CD14-positive monocyte (primary cell): ENCODE measurements around the gene FOXK2. TPM values are rescaled to one million over a fixed set of nuclear protein-coding genes. Genes with fewer than 3 reads are reported as not detected.
A peak's percentile ranks its signal among the peaks of the same experiment; 100 is the strongest.

ENCODE experiments used
- DNase-seq, 3 donors: peaks; one replicate each; pipeline ENCODE4 v3.0.0-alpha.2; 2011 to 2022
- H2AFZ ChIP-seq: 2 replicates; pipeline ENCODE4 v1.6.0; 2012; ENCODE audit warnings: mild to moderate bottlenecking, low read depth, low read length, inconsistent platforms; ENCODE audit not compliant: insufficient read depth, poor library complexity, severe bottlenecking
- H3K27ac ChIP-seq, 2 donors: 1 replicate in 1 of 2; 2 replicates in 1 of 2; pipeline ENCODE4 v1.5.1; 2012 to 2013; ENCODE audit warnings: low read length in 2 of 2, control low read depth in 1 of 2, inconsistent platforms in 1 of 2, low read depth in 1 of 2, mild to moderate bottlenecking in 1 of 2
- H3K27me3 ChIP-seq, 2 donors: one replicate each; pipeline versions ENCODE4 v1.6.0 to v1.6.1; 2011 to 2013; ENCODE audit warnings: low read length in 2 of 2; ENCODE audit not compliant: control insufficient read depth in 2 of 2, insufficient read depth in 2 of 2
- H3K36me3 ChIP-seq, 2 donors: replicated peaks in 1 of 2; 1 replicate in 1 of 2; 2 replicates in 1 of 2; pipeline versions ENCODE4 v1.5.1 to v1.6.1; 2012 to 2013; ENCODE audit warnings: low read length in 2 of 2, control low read depth in 1 of 2, inconsistent platforms in 1 of 2, mild to moderate bottlenecking in 1 of 2; ENCODE audit not compliant: insufficient read depth in 2 of 2, control insufficient read depth in 1 of 2
- H3K4me1 ChIP-seq, 2 donors: 1 replicate in 1 of 2; 2 replicates in 1 of 2; pipeline versions ENCODE4 v1.5.1 to v1.6.1; 2012 to 2013; ENCODE audit warnings: low read length in 2 of 2, control low read depth in 1 of 2, inconsistent platforms in 1 of 2, mild to moderate bottlenecking in 1 of 2, moderate library complexity in 1 of 2; ENCODE audit not compliant: insufficient read depth in 2 of 2, control insufficient read depth in 1 of 2
- H3K4me2 ChIP-seq: replicated peaks from 2 replicates; pipeline ENCODE3; 2012; ENCODE audit warnings: low read length, moderate library complexity, mild to moderate bottlenecking; ENCODE audit not compliant: poor library complexity, severe bottlenecking; ENCODE audit errors: extremely low read depth
- H3K4me3 ChIP-seq, 3 experiments: fragments of 200-600 bp in 1 of 3; sonication (generic) in 1 of 3; replicated peaks in 1 of 3; 1 replicate in 2 of 3; 2 replicates in 1 of 3; pipeline ENCODE4 v1.5.1; 2011 to 2013; ENCODE audit warnings: low read length in 3 of 3, mild to moderate bottlenecking in 3 of 3, control low read depth in 2 of 3, low read depth in 2 of 3, inconsistent platforms in 1 of 3, moderate library complexity in 1 of 3
- H3K79me2 ChIP-seq: 2 replicates; pipeline ENCODE4 v1.6.0; 2012; ENCODE audit warnings: mild to moderate bottlenecking, control low read depth, inconsistent platforms, low read length, moderate library complexity; ENCODE audit not compliant: insufficient read depth
- H3K9ac ChIP-seq: 2 replicates; pipeline ENCODE4 v1.6.0; 2017; ENCODE audit warnings: low read length, mild to moderate bottlenecking; ENCODE audit not compliant: insufficient read depth, poor library complexity, severe bottlenecking
- H3K9me3 ChIP-seq, 2 donors: replicated peaks in 1 of 2; 1 replicate in 1 of 2; 2 replicates in 1 of 2; pipeline versions ENCODE4 v1.5.1 to v1.6.1; 2012 to 2013; ENCODE audit warnings: low read length in 2 of 2, control low read depth in 1 of 2; ENCODE audit not compliant: control insufficient read depth in 1 of 2, insufficient read depth in 1 of 2
- H4K20me1 ChIP-seq: 2 replicates; pipeline ENCODE4 v1.6.0; 2012; ENCODE audit warnings: mild to moderate bottlenecking, low read length, control low read depth, moderate library complexity; ENCODE audit not compliant: insufficient read depth
- H3K27ac Mint-ChIP-seq, 7 donors: one replicate each; pipeline ENCODE4 v1.8.0; 2020; ENCODE audit warnings: mild to moderate bottlenecking in 7 of 7, mixed read lengths in 7 of 7, moderate library complexity in 6 of 7, inconsistent platforms in 2 of 7
- H3K27me3 Mint-ChIP-seq, 3 donors: one replicate each; pipeline ENCODE4 v1.8.0; 2021 to 2022; ENCODE audit warnings: low read depth in 3 of 3, mild to moderate bottlenecking in 3 of 3, mixed read lengths in 3 of 3, moderate library complexity in 3 of 3, inconsistent platforms in 1 of 3
- H3K36me3 Mint-ChIP-seq, 2 donors: one replicate each; pipeline ENCODE4 v1.8.0; 2020; ENCODE audit warnings: mixed read lengths in 2 of 2, inconsistent platforms in 1 of 2, mild to moderate bottlenecking in 1 of 2
- H3K4me1 Mint-ChIP-seq: one replicate; pipeline ENCODE4 v1.8.0; 2020; ENCODE audit warnings: mild to moderate bottlenecking, mixed read lengths
- H3K4me3 Mint-ChIP-seq, 2 donors: one replicate each; pipeline ENCODE4 v1.8.0; 2020; ENCODE audit warnings: mild to moderate bottlenecking in 2 of 2, mixed read lengths in 2 of 2, moderate library complexity in 1 of 2
- H3K9me3 Mint-ChIP-seq, 7 donors: one replicate each; pipeline ENCODE4 v1.8.0; 2020 to 2022; ENCODE audit warnings: mixed read lengths in 7 of 7, mild to moderate bottlenecking in 6 of 7, moderate library complexity in 6 of 7, inconsistent platforms in 2 of 7
- CTCF ChIP-seq: fragments of 200-600 bp; IDR thresholded peaks from one replicate; pipeline ENCODE4 v1.8.0; 2022; ENCODE audit warnings: antibody characterized with exemption, mild to moderate bottlenecking
- WGBS: methylation state at CpG from one replicate; pipeline ENCODE4 v1.1.5; 2013; ENCODE audit warnings: missing lambda C conversion rate; ENCODE audit not compliant: insufficient coverage; 5-methylcytosine and 5-hydroxymethylcytosine counted together
- intact Hi-C, 2 donors: fragments of 100-400 bp; cut with micrococcal nuclease; formaldehyde crosslinking; loops; one replicate each; pipeline versions ENCODE4 v1.15.0 to v1.15.1; 2023
- polyA plus RNA-seq, 3 donors: library from polyadenylated mRNA; depleted of rRNA in 1 of 3; unstranded in 2 of 3; stranded (reverse) in 1 of 3; fragments of 300-500 nt in 2 of 3; fragments of >200 nt in 1 of 3; fragmentation: Illumina TruSeq in 2 of 3; gene quantifications; 1 replicate in 2 of 3; 2 replicates in 1 of 3; pipeline ENCODE4 v1.2.3, GENCODE V29; 2012 to 2021

The FOXK2 gene
- polyA plus RNA-seq, 3 donors = 3.5 to 18.4 (median 4.7) TPM

DNA sequence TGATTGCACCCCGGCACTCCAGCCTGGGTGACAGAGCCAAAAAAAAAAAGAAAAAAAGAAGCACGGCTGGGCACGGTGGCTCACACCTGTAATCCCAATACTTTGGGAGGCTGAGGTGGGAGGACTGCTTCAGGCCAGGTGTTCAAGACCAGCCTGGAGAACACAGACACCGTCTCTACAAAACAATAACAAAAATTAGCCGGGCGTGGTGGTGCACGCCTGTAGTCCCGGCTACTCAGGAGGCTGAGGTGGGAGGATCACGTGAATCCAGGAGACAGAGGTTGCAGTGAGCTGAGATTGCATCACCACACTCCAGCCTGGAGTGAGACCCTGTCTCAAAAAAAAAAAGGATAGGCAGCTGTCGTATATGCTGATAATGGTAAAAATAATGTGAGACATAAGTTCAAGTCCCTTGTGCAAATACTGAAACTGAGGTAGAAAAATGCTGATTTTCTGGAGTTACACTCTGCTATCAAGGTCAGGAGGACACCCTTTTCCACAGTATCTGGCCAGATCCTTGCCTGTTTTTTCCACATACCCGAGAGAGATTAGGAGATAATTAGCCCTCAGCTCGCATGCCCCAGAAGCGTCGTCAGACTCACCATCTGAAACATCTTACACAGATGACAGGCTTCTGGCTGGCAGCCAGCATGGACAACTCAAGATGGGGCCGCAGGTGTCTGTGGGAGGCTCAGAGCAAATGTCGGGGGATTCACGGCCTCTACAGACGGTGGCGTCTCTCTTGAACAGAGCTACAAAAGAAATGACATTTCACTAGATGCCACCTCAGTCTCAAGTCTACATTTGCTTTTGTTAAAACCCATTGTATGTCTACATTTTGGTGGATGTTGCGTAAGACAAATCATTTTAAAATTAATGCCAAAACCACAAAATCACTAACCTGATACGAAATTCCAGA is 91.9 kb downstream of the FOXK2 start:
- Histone ChIP-seq H3K9me3 (no peaks in the 10 kb centered on the region), H3K9ac (no peak overlapping the region), H3K79me2 (no peaks in the 10 kb centered on the region), H3K36me3 (peaks cover 30 to 79% of the 10 kb centered on the region in 2 donors), H3K4me2 (no peak overlapping the region), H3K27ac (no peak overlapping the region), H3K27me3 (no peaks in the 10 kb centered on the region), H4K20me1 (no peaks in the 10 kb centered on the region), H3K4me1 (no peaks in the 10 kb centered on the region), H3K4me3 (no peak overlapping the region), H2AFZ (no peak overlapping the region)
- no peaks in the 10 kb centered on the region for H3K9me3 Mint-ChIP-seq
- peaks cover 60 to 78% of the 10 kb centered on the region in 2 donors for H3K36me3 Mint-ChIP-seq
- H3K27ac Mint-ChIP-seq = no peak overlapping the region
- peaks cover 4% of the 10 kb centered on the region for H3K4me1 Mint-ChIP-seq
- H3K27me3 Mint-ChIP-seq = peaks cover 0 to 2% (median 0%) of the 10 kb centered on the region in 3 donors
- no peak for DNase-seq
- TF ChIP-seq CTCF = no peak
- WGBS = 82% methylated on average over 11 of the region's 21 CpGs
- intact Hi-C loops = no loop called here
- H3K4me3 Mint-ChIP-seq = no peak overlapping the region

DNA sequence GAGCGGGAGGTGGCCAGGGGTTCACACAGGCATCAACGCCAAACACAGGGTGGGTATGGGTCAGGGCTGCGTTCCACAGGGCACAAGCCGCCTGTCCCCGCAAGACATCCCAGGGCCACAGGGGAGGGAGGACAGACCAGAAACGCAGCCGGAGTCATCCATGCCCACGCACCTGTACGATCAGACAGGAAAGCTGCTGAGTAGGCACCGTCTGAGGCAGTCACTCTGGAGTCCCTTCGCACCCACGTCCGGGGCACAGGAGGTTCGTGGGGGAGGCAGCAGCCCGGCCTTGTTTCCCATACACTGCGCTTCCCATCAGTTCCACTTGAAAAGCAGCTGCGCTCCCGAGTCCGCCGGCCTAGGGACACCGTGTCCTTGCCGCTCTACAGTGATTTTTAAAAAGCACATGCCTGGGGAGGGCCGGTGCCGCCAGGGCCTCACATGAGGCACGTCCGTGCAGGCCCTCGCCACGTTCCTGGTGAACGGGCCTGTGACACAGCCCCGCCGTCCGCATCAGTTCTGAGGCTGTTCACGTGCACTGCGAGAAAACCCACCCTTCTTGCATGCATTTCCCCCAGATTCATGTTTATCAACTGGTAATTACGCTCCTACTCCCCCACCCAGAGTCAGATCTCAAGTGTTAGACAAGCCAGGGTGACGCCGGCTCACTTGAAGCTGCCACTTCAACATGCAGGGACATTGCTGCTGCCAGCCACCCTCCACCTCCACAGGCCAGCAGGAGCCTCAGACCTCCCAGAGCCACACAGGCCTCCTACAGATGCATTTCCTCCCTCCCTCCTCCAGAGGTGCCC is 94.0 kb downstream of the FOXK2 start:
- Histone ChIP-seq H4K20me1 (no peaks in the 10 kb centered on the region), H3K9ac (no peak overlapping the region), H3K36me3 (peaks cover 42 to 90% of the 10 kb centered on the region in 2 donors), H3K4me3 (no peak overlapping the region), H3K27me3 (no peaks in the 10 kb centered on the region), H2AFZ (no peak overlapping the region), H3K4me2 (no peak overlapping the region), H3K79me2 (no peaks in the 10 kb centered on the region), H3K27ac (no peak overlapping the region), H3K9me3 (no peaks in the 10 kb centered on the region), H3K4me1 (no peaks in the 10 kb centered on the region)
- DNase-seq = no peak
- no peak for TF ChIP-seq CTCF
- peaks cover 70 to 86% of the 10 kb centered on the region in 2 donors for H3K36me3 Mint-ChIP-seq
- H3K4me3 Mint-ChIP-seq = no peak overlapping the region
- peaks cover 4% of the 10 kb centered on the region for H3K4me1 Mint-ChIP-seq
- WGBS = 94% methylated on average over 37 of the region's 37 CpGs
- H3K9me3 Mint-ChIP-seq = no peaks in the 10 kb centered on the region
- intact Hi-C loops = no loop called here
- peak overlapping the region in 2 of 7 donors; percentile 29 to 66 for H3K27ac Mint-ChIP-seq
- peaks cover 0 to 2% (median 0%) of the 10 kb centered on the region in 3 donors for H3K27me3 Mint-ChIP-seq
